GM19452 (cell line): ENCODE results near the gene TTYH3.
A peak's percentile ranks its signal among the peaks of the same experiment; 100 is the strongest.
"Not testable (repeated sequence)": the region's sequence is repeated elsewhere in the genome, so short reads cannot be mapped to it uniquely, and the experiment has no call there.

Experiments used
- ATAC-seq: cut with Tn5 transposase; IDR thresholded peaks from one replicate; pipeline ENCODE4 v1.9.1; 2021; ENCODE audit not compliant: unreplicated experiment

TTYH3 gene

GRCh38 chr7:2681929-2682799, 50.4 kb downstream of the TTYH3 start:
- no peak for ATAC-seq

- ATAC-seq = no peak
These were observed 52.7 kb downstream of the TTYH3 start for GRCh38 chr7:2684501-2684900.

GRCh38 chr7:2686101-2686500, 54.3 kb downstream of the TTYH3 start:
- ATAC-seq = no peak

- ATAC-seq = no peak
These were observed 55.6 kb downstream of the TTYH3 start for GRCh38 chr7:2687338-2687869.

- ATAC-seq = no peak
These were observed 56.1 kb downstream of the TTYH3 start, which contains the start of gene AMZ1 for GRCh38 chr7:2687881-2688318. Gene AMZ1, plus strand, starts transcription at chr7:2688202. Its CDS starts 12,250 bp downstream, at chr7:2700452.

GRCh38 chr7:2688409-2689342, 56.9 kb downstream of the TTYH3 start:
- ATAC-seq = peak; percentile 83

- no peak for ATAC-seq
These were observed 57.6 kb downstream of the TTYH3 start for GRCh38 chr7:2689343-2689847.

- ATAC-seq = no peak
These were observed 58.3 kb downstream of the TTYH3 start for GRCh38 chr7:2689951-2690705.

GRCh38 chr7:2691011-2691707, 59.4 kb downstream of the TTYH3 start:
- ATAC-seq = no peak

GRCh38 chr7:2691932-2692439, 60.2 kb downstream of the TTYH3 start:
- not testable (repeated sequence) for ATAC-seq

GRCh38 chr7:2692543-2692942, 60.8 kb downstream of the TTYH3 start:
- no peak for ATAC-seq

GRCh38 chr7:2693420-2694121, 61.8 kb downstream of the TTYH3 start:
- ATAC-seq = not testable (repeated sequence)

GRCh38 chr7:2694122-2694436, 62.3 kb downstream of the TTYH3 start:
- ATAC-seq = not testable (repeated sequence)

GRCh38 chr7:2698581-2699288, 66.9 kb downstream of the TTYH3 start:
- peak; percentile 97 for ATAC-seq

- ATAC-seq = no peak
These were observed 67.5 kb downstream of the TTYH3 start for GRCh38 chr7:2699289-2699620.

- no peak for ATAC-seq
These were observed 68.5 kb downstream of the TTYH3 start for GRCh38 chr7:2700141-2700850.

GRCh38 chr7:2701424-2701823, 69.6 kb downstream of the TTYH3 start:
- no peak for ATAC-seq
